ENCODE results near the gene RAB17. TPM values are rescaled to one million over a fixed set of nuclear protein-coding genes. Genes with fewer than 3 reads are reported as not detected.

RAB17 gene
- total RNA-seq, 6 experiments from 2014 or later = 57.5 to 129 (median 77.9) TPM

- Histone ChIP-seq H3K27ac (peak overlapping the region; percentile 50 to 90 (median 76)), H3K27me3 (no peaks in the 10 kb centered on the region), H3K4me3 (no peak overlapping the region), H3K36me3 (peaks cover 0 to 36% (median 7%) of the 10 kb centered on the region in 4 donors), H3K4me1 (peaks cover 0 to 48% (median 26%) of the 10 kb centered on the region in 4 donors), H3K9me3 (no peaks in the 10 kb centered on the region)
- ATAC-seq (peak; percentile 78 to 86 (median 83)), DNase-seq (peak; percentile 67 to 95 (median 93))
- WGBS (ENCODE audit: insufficient coverage, low coverage, low lambda C conversion rate, missing lambda C conversion rate) = 12% methylated on average over 6 of the region's 25 CpGs
- intact Hi-C loops (cut with DNase I) = no loop called here
- TF ChIP-seq POLR2A (IDR thresholded peaks at IDR 0.05) (no peak), CTCF (IDR thresholded peaks at IDR 0.05) (peak; percentile 26 to 46 (median 45))
Measured at GRCh38 chr2:237581751-237582746, 8.5 kb downstream of the RAB17 start.

- intact Hi-C loops (cut with DNase I) = no loop called here
- DNase-seq = no peak
- no peak for ATAC-seq
- peaks cover 0 to 41% (median 23%) of the 10 kb centered on the region in 4 donors for H3K4me1 ChIP-seq
- H3K4me3 ChIP-seq = no peak overlapping the region
- no peaks in the 10 kb centered on the region for H3K9me3 ChIP-seq
- H3K27ac ChIP-seq = peak overlapping the region in 2 of 3 donors; percentile 76 to 90
- WGBS (ENCODE audit: insufficient coverage, low coverage, low lambda C conversion rate, missing lambda C conversion rate) = 53% methylated on average over 6 of the region's 6 CpGs
- peaks cover 0 to 44% (median 10%) of the 10 kb centered on the region in 4 donors for H3K36me3 ChIP-seq
- H3K27me3 ChIP-seq = no peaks in the 10 kb centered on the region
- TF ChIP-seq CTCF (IDR thresholded peaks at IDR 0.05) = no peak
- no peak for TF ChIP-seq POLR2A (IDR thresholded peaks at IDR 0.05)
Measured at GRCh38 chr2:237581326-237581725, 9.2 kb downstream of the RAB17 start.

- Histone ChIP-seq H3K4me3 (no peak overlapping the region), H3K36me3 (peaks cover 0 to 45% (median 11%) of the 10 kb centered on the region in 4 donors), H3K27me3 (no peaks in the 10 kb centered on the region), H3K27ac (no peak overlapping the region), H3K4me1 (peaks cover 0 to 28% (median 12%) of the 10 kb centered on the region in 4 donors), H3K9me3 (no peaks in the 10 kb centered on the region)
- WGBS (ENCODE audit: insufficient coverage, low coverage, low lambda C conversion rate, missing lambda C conversion rate) = 93% methylated on average over 14 of the region's 26 CpGs
- TF ChIP-seq CTCF (IDR thresholded peaks at IDR 0.05) (no peak), POLR2A (IDR thresholded peaks at IDR 0.05) (no peak)
- intact Hi-C loops (cut with DNase I) = no loop called here
- ATAC-seq (no peak), DNase-seq (peak in 2 of 3 donors; percentile 13 to 35)
Measured at GRCh38 chr2:237577956-237578870, 12.3 kb downstream of the RAB17 start.

GRCh38 chr2:237577458-237577857, 13.1 kb downstream of the RAB17 start:
- Histone ChIP-seq H3K36me3 (peaks cover 0 to 45% (median 11%) of the 10 kb centered on the region in 4 donors), H3K4me1 (peaks cover 0 to 28% (median 10%) of the 10 kb centered on the region in 4 donors), H3K27me3 (no peaks in the 10 kb centered on the region), H3K4me3 (no peak overlapping the region), H3K27ac (no peak overlapping the region), H3K9me3 (no peaks in the 10 kb centered on the region)
- DNase-seq (peak in 2 of 3 donors; percentile 13 to 25), ATAC-seq (no peak)
- intact Hi-C loops (cut with DNase I) = no loop called here
- TF ChIP-seq POLR2A (IDR thresholded peaks at IDR 0.05) (no peak), CTCF (IDR thresholded peaks at IDR 0.05) (no peak)
- 80% methylated on average over 3 of the region's 10 CpGs for WGBS (ENCODE audit: insufficient coverage, low coverage, low lambda C conversion rate, missing lambda C conversion rate)

Data from right lobe of liver (tissue), 6 donors.